GM19467 (cell line): ENCODE data around the gene AHRR.
A peak's percentile ranks its signal among the peaks of the same experiment; 100 is the strongest.

Experiments
- ATAC-seq: cut with Tn5 transposase; IDR thresholded peaks from one replicate; pipeline ENCODE4 v1.9.1; 2021; ENCODE audit warnings: mild to moderate bottlenecking, moderate library complexity; ENCODE audit not compliant: unreplicated experiment

The AHRR gene

GRCh38 chr5:424301-425110 is 103.0 kb downstream of the AHRR start:
- peak; percentile 76 for ATAC-seq

- no peak for ATAC-seq
Measured at GRCh38 chr5:425714-426113, 104.2 kb downstream of the AHRR start.

GRCh38 chr5:426392-426976 is 105.0 kb downstream of the AHRR start:
- ATAC-seq = no peak

- no peak for ATAC-seq
Measured at GRCh38 chr5:427415-428087, 106.0 kb downstream of the AHRR start.

GRCh38 chr5:428219-428618 is 106.7 kb downstream of the AHRR start:
- no peak for ATAC-seq

GRCh38 chr5:428754-429452 is 107.4 kb downstream of the AHRR start:
- no peak for ATAC-seq

GRCh38 chr5:429453-430188 is 108.1 kb downstream of the AHRR start:
- ATAC-seq = no peak

- ATAC-seq = no peak
Measured at GRCh38 chr5:430214-430925, 108.9 kb downstream of the AHRR start.

- peak; percentile 55 for ATAC-seq
Measured at GRCh38 chr5:431001-431710, 109.6 kb downstream of the AHRR start.

GRCh38 chr5:431711-432050 is 110.2 kb downstream of the AHRR start:
- ATAC-seq = no peak

- no peak for ATAC-seq
Measured at GRCh38 chr5:432201-432927, 110.8 kb downstream of the AHRR start.

GRCh38 chr5:432928-433791 is 111.6 kb downstream of the AHRR start:
- no peak for ATAC-seq

- no peak for ATAC-seq
Measured at GRCh38 chr5:433836-434235, 112.3 kb downstream of the AHRR start.

GRCh38 chr5:434443-435146 is 113.1 kb downstream of the AHRR start:
- ATAC-seq = no peak

- no peak for ATAC-seq
Measured at GRCh38 chr5:435156-435790, 113.8 kb downstream of the AHRR start.

GRCh38 chr5:435961-436640 is 114.6 kb downstream of the AHRR start:
- ATAC-seq = no peak
